AG09309 (cell line): ENCODE measurements around the gene CD40.
"Not testable (repeated sequence)": the region's sequence is repeated elsewhere in the genome, so short reads cannot be mapped to it uniquely, and the experiment has no call there.

Source experiments
- DNase-seq: peaks from one replicate; pipeline ENCODE4 v3.0.0-alpha.2; 2010; ENCODE audit warnings: low read depth
- H3K4me3 ChIP-seq: 2 replicates; pipeline ENCODE4 v1.5.1; 2011; ENCODE audit warnings: mild to moderate bottlenecking, low read depth, low read length, moderate library complexity; ENCODE audit not compliant: control insufficient read depth
- TF ChIP-seq, protein P1 (sequence below): IDR thresholded peaks from 2 replicates; pipeline ENCODE4 v1.5.1; 2011; ENCODE audit warnings: mild to moderate bottlenecking, low read depth, low read length, inconsistent platforms; ENCODE audit not compliant: insufficient read depth, control insufficient read depth; ENCODE audit errors: missing control alignments

The CD40 gene

DNA sequence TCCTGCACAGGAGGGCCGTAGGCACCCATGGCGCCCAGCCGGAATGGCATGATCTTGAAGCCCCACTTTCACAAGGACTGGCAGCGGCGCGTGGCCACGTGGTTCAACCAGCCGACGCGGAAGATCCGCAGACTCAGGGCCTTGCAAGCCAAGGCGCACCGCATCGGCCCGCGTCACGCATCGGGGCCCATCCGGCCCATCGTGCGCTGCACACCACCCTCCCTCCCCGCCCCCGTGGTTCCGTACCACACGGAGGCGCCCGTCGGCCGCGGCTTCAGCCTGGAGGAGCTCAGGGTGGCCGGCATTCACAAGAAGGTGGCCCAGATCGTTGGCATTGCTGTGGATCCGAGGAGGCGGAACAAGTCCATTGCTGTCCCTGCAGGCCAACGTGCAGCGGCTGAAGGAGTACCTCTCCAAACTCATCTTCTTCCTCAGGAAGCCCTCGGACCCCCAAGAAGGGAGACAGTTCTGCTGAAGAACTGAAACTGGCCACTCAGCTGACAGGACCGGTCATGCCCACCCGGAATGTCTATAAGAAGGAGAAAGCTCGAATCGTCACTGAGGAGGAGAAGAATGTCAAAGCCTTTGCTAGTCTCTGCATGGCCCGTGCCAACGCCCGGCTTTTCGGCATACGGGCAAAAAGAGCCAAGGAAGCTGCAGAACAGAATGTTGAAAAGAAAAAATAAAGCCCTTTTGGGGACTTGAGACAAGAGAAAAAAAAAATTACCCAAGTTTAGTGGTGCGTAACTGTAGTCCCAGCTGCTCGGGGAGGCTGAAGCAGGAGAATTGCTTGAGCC, 18.4 kb upstream of the CD40 start:
- TF ChIP-seq, protein P1, sequence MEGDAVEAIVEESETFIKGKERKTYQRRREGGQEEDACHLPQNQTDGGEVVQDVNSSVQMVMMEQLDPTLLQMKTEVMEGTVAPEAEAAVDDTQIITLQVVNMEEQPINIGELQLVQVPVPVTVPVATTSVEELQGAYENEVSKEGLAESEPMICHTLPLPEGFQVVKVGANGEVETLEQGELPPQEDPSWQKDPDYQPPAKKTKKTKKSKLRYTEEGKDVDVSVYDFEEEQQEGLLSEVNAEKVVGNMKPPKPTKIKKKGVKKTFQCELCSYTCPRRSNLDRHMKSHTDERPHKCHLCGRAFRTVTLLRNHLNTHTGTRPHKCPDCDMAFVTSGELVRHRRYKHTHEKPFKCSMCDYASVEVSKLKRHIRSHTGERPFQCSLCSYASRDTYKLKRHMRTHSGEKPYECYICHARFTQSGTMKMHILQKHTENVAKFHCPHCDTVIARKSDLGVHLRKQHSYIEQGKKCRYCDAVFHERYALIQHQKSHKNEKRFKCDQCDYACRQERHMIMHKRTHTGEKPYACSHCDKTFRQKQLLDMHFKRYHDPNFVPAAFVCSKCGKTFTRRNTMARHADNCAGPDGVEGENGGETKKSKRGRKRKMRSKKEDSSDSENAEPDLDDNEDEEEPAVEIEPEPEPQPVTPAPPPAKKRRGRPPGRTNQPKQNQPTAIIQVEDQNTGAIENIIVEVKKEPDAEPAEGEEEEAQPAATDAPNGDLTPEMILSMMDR = no peak
- no peak for DNase-seq

DNA sequence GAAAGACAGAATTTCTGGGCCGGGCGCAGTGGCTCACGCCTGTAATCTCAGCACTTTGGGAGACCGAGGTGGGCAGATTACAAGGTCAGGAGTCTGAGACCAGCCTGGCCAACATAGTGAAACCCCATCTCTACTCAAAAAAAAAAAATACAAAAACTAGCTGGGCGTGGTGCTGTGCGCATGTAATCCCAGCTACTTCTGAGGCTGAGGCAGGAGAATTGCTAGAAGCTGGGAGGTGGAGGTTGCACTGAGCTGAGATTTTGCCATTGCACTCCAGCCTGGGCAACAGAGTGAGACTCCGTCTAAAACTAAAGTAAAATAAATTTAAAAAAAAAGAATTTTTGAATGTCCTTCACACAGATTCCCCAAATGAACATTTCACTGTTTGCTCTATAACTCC, 17.7 kb upstream of the CD40 start:
- H3K4me3 ChIP-seq, DNase-seq: not testable (repeated sequence)

More for the DNA sequence above, 18.4 kb upstream of the CD40 start:
- no peak overlapping the region for H3K4me3 ChIP-seq

DNA sequence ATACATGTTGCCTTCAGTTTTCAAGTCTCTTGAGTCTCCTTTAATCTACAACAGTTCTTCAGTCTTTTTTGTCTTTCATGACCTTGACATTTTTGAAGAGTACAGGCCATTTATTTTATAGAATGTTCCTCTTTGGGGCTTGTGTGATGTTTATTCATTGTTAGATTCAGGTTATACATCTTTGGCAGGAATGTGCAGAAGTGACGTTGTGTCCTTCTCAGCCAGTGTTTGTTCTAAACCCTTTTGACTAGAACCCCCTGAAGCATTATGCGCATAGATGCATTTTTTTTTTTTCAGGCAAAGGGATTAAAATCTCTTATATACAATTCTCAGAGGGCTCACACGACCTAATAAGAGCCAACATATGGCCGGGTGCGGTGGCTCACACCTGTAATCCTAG, 17.1 kb upstream of the CD40 start:
- DNase-seq = no peak
- TF ChIP-seq, protein P1 = no peak
- H3K4me3 ChIP-seq = no peak overlapping the region

DNA sequence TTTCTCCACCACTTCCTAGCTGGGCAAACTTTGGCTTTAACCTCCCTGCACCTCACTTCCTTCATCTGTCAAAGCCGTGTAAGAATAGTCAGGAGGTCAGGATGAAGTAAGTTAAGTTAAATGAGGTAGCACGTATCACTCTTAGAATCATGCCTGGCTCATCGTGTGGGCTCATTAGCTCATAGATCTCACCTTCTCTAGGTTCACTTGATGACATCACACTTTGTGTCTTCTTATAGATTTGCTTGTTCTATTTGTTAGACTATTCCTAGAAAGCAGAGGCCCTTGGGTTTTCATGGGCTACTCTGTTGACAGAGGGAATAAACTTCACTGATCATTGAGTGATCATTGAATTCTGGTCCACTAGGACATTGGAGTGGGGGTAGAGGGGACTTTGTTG, 16.2 kb upstream of the CD40 start:
- TF ChIP-seq, protein P1 = no peak
- DNase-seq = no peak

DNA sequence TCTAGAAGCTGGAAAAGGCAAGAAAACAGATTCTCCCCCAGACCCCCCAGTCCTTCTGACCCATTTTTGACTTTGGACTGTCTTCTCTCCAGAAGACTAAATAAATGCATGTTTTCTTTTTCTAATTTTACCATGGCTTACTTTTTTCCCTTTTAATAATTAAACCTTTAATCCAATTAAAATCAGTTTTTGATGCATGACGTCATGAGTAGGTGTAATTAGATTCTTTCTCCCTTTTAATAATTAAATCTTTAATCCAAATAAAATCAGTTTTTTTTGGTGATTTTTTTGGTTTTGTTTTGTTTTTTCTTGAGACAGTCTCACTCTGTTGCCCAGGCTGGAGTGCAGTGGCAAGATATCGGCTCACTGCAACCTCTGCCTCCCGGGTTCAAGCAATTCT, 15.2 kb upstream of the CD40 start:
- DNase-seq = no peak
- TF ChIP-seq, protein P1 = no peak
- H3K4me3 ChIP-seq = no peak overlapping the region

More for the DNA sequence above, 16.2 kb upstream of the CD40 start:
- no peak overlapping the region for H3K4me3 ChIP-seq

DNA sequence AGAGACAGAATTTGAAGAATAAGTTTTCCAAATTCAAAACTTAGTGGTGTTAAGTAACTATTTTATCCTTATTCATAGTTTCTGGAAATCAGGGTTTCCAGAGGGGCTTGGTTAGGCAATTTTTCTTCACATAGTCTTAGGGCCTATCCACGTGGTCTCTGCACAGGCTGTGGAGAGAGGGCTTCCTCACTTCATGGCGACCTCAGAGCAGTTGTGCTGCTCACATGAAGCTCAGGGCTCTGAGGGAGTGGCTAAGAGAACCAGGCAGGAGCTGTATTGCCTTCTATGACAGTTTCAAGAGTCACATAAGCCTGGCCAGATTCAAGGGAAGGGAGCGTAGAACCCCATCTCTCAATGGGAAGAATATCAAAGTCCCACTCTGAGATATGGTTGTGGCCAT, 13.9 kb upstream of the CD40 start:
- DNase-seq = no peak
- TF ChIP-seq, protein P1 = no peak
- no peak overlapping the region for H3K4me3 ChIP-seq

DNA sequence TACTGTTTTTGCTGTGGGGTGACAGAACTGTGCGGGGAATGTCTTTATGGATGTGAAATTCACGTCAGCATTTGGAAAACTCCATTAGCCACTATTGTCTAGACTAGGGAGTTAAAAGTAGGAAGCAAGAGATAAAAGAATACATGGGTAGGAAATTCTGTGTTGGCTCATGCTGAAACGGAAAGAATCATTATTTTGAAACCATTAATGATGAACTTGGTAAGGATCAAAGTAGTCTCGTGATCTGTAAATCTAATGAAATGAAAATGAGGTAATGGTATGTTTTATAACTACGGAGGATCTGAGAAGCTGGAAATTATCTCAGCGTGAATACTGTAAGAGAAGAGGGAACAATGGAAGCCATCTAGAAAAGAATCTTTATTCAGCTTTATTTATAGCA, 11.1 kb upstream of the CD40 start:
- TF ChIP-seq, protein P1 = no peak
- H3K4me3 ChIP-seq = no peak overlapping the region
- no peak for DNase-seq
